Measurements from ENCODE around the gene TRPC4AP. TPM values are rescaled to one million over a fixed set of nuclear protein-coding genes. Genes with fewer than 3 reads are reported as not detected.

Gene TRPC4AP
- total and polyA plus RNA-seq, 2 of the 8 experiments (the other 6 are each of a cell fraction or from before 2014, with no cell fraction given): 73.1 to 74.8 TPM

DNA sequence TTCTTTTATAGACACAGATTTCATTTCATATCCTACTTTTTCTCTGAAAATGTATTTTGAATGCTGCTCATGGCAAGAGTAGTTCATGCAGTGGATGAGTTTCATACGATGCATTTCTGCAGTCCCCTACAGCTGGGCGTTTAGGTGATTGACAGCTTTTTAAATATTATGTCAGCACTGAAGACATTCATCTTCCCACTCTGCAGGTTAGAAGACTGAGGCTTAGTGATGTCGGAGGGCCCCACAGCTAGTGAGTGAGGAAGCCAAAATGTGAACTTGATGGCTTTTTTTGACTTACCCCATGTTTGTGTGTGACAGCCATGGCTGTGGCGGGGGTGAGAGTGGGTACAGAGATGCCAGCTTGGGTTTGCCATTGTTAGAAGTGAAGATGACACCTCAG is 103.5 kb downstream of the TRPC4AP start (continued):
- TF ChIP-seq, protein P1, sequence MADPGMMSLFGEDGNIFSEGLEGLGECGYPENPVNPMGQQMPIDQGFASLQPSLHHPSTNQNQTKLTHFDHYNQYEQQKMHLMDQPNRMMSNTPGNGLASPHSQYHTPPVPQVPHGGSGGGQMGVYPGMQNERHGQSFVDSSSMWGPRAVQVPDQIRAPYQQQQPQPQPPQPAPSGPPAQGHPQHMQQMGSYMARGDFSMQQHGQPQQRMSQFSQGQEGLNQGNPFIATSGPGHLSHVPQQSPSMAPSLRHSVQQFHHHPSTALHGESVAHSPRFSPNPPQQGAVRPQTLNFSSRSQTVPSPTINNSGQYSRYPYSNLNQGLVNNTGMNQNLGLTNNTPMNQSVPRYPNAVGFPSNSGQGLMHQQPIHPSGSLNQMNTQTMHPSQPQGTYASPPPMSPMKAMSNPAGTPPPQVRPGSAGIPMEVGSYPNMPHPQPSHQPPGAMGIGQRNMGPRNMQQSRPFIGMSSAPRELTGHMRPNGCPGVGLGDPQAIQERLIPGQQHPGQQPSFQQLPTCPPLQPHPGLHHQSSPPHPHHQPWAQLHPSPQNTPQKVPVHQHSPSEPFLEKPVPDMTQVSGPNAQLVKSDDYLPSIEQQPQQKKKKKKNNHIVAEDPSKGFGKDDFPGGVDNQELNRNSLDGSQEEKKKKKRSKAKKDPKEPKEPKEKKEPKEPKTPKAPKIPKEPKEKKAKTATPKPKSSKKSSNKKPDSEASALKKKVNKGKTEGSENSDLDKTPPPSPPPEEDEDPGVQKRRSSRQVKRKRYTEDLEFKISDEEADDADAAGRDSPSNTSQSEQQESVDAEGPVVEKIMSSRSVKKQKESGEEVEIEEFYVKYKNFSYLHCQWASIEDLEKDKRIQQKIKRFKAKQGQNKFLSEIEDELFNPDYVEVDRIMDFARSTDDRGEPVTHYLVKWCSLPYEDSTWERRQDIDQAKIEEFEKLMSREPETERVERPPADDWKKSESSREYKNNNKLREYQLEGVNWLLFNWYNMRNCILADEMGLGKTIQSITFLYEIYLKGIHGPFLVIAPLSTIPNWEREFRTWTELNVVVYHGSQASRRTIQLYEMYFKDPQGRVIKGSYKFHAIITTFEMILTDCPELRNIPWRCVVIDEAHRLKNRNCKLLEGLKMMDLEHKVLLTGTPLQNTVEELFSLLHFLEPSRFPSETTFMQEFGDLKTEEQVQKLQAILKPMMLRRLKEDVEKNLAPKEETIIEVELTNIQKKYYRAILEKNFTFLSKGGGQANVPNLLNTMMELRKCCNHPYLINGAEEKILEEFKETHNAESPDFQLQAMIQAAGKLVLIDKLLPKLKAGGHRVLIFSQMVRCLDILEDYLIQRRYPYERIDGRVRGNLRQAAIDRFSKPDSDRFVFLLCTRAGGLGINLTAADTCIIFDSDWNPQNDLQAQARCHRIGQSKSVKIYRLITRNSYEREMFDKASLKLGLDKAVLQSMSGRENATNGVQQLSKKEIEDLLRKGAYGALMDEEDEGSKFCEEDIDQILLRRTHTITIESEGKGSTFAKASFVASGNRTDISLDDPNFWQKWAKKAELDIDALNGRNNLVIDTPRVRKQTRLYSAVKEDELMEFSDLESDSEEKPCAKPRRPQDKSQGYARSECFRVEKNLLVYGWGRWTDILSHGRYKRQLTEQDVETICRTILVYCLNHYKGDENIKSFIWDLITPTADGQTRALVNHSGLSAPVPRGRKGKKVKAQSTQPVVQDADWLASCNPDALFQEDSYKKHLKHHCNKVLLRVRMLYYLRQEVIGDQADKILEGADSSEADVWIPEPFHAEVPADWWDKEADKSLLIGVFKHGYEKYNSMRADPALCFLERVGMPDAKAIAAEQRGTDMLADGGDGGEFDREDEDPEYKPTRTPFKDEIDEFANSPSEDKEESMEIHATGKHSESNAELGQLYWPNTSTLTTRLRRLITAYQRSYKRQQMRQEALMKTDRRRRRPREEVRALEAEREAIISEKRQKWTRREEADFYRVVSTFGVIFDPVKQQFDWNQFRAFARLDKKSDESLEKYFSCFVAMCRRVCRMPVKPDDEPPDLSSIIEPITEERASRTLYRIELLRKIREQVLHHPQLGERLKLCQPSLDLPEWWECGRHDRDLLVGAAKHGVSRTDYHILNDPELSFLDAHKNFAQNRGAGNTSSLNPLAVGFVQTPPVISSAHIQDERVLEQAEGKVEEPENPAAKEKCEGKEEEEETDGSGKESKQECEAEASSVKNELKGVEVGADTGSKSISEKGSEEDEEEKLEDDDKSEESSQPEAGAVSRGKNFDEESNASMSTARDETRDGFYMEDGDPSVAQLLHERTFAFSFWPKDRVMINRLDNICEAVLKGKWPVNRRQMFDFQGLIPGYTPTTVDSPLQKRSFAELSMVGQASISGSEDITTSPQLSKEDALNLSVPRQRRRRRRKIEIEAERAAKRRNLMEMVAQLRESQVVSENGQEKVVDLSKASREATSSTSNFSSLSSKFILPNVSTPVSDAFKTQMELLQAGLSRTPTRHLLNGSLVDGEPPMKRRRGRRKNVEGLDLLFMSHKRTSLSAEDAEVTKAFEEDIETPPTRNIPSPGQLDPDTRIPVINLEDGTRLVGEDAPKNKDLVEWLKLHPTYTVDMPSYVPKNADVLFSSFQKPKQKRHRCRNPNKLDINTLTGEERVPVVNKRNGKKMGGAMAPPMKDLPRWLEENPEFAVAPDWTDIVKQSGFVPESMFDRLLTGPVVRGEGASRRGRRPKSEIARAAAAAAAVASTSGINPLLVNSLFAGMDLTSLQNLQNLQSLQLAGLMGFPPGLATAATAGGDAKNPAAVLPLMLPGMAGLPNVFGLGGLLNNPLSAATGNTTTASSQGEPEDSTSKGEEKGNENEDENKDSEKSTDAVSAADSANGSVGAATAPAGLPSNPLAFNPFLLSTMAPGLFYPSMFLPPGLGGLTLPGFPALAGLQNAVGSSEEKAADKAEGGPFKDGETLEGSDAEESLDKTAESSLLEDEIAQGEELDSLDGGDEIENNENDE (IDR thresholded peaks at IDR 0.05; ENCODE audit: insufficient replicate concordance, low read length): no peak
- TF ChIP-seq HDAC6 (IDR thresholded peaks at IDR 0.05; ENCODE audit: low read depth, low read length) (no peak), POLR2A (IDR thresholded peaks at IDR 0.05; ENCODE audit: control extremely low read depth in 1 of 2, low read depth in 2 of 2, low read length in 2 of 2) (no peak), CTBP2 (IDR thresholded peaks at IDR 0.05; ENCODE audit: borderline replicate concordance, insufficient read depth, insufficient read length, low read length) (no peak), PHF8 (conservative IDR thresholded peaks at IDR 0.05; ENCODE audit: low read depth, low read length) (no peak), GTF2F1 (IDR thresholded peaks at IDR 0.05; ENCODE audit: borderline replicate concordance, low read depth, low read length) (no peak), TEAD4 (IDR thresholded peaks at IDR 0.05; ENCODE audit: low read depth, low read length) (no peak), POU5F1 (IDR thresholded peaks at IDR 0.05; ENCODE audit: low read depth, low read length) (no peak)
- TF ChIP-seq, protein P2, sequence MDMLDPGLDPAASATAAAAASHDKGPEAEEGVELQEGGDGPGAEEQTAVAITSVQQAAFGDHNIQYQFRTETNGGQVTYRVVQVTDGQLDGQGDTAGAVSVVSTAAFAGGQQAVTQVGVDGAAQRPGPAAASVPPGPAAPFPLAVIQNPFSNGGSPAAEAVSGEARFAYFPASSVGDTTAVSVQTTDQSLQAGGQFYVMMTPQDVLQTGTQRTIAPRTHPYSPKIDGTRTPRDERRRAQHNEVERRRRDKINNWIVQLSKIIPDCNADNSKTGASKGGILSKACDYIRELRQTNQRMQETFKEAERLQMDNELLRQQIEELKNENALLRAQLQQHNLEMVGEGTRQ (IDR thresholded peaks at IDR 0.05; ENCODE audit: low read length): no peak

Measured in H1 (cell line).